OCI-LY7 (cell line): ENCODE data around the gene FHOD3. TPM values are rescaled to one million over a fixed set of nuclear protein-coding genes. Genes with fewer than 3 reads are reported as not detected.

Source experiments
- BruUV-seq: library from RNA; stranded (reverse); fragments of 400-500 nt; replicated peaks from 2 replicates; lab custom pipeline; 2021; lab: Mats Ljungman, UMichigan
- CTCF ChIA-PET: fragments of 300-600 bp; sonication (Branson Sonifier 250); formaldehyde crosslinking; loops from one replicate; lab custom pipeline; 2022; ENCODE audit warnings: antibody characterized with exemption; ENCODE audit not compliant: unreplicated experiment; lab: Charles Lee
- POLR2A ChIA-PET: fragments of 300-600 bp; sonication (Branson Sonifier 250); formaldehyde crosslinking; loops from one replicate; lab custom pipeline; 2022; ENCODE audit warnings: antibody characterized with exemption; lab: Charles Lee
- DNase-seq: peaks from one replicate; pipeline ENCODE4 v3.0.0-alpha.2; 2015; ENCODE audit warnings: low spot score
- H2AFZ ChIP-seq: fragments of 200-600 bp; sonication (generic), shearing (Covaris generic); 2 replicates; pipeline ENCODE4 v1.6.1; 2014; ENCODE audit warnings: mild to moderate bottlenecking, antibody characterized with exemption, low read length, moderate library complexity
- H3K27ac ChIP-seq: fragments of 200-600 bp; sonication (generic); 2 replicates; pipeline ENCODE4 v1.5.1; 2014; ENCODE audit warnings: mixed run types, low read depth, mild to moderate bottlenecking, moderate library complexity, low read length, inconsistent platforms; ENCODE audit not compliant: poor library complexity, severe bottlenecking
- H3K36me3 ChIP-seq: fragments of 200-600 bp; sonication (generic); 2 replicates; pipeline ENCODE4 v1.6.1; 2014; ENCODE audit warnings: mild to moderate bottlenecking, antibody characterized with exemption, low read length, moderate library complexity, mixed read lengths; ENCODE audit not compliant: insufficient read depth
- H3K4me1 ChIP-seq: fragments of 200-600 bp; sonication (generic); 2 replicates; pipeline ENCODE4 v1.5.1; 2014; ENCODE audit warnings: mild to moderate bottlenecking, low read length; ENCODE audit not compliant: insufficient read depth, poor library complexity, severe bottlenecking
- H3K4me2 ChIP-seq: fragments of 200-600 bp; sonication (generic); 2 replicates; pipeline ENCODE4 v1.6.1; 2014; ENCODE audit warnings: mild to moderate bottlenecking, low read length
- H3K4me3 ChIP-seq: fragments of 200-600 bp; sonication (generic); 2 replicates; pipeline ENCODE4 v1.5.1; 2014; ENCODE audit warnings: mild to moderate bottlenecking, low read depth, low read length; ENCODE audit not compliant: poor library complexity, severe bottlenecking
- H3K79me2 ChIP-seq: fragments of 200-600 bp; sonication (generic); 2 replicates; pipeline ENCODE4 v1.6.1; 2016; ENCODE audit warnings: low read depth, mild to moderate bottlenecking, low read length, moderate library complexity, mixed read lengths; ENCODE audit not compliant: insufficient read depth
- H3K9me2 ChIP-seq: fragments of 200-600 bp; sonication (generic); 2 replicates; pipeline ENCODE4 v1.6.1; 2016; ENCODE audit warnings: mild to moderate bottlenecking, low read length, mixed read lengths; ENCODE audit not compliant: insufficient read depth
- H3K9me3 ChIP-seq: fragments of 200-600 bp; sonication (generic); 2 replicates; pipeline ENCODE4 v1.6.1; 2014; ENCODE audit warnings: mild to moderate bottlenecking, mixed run types, low read length, mixed read lengths
- H4K20me1 ChIP-seq: fragments of 200-600 bp; sonication (generic); 2 replicates; pipeline ENCODE4 v1.6.1; 2014; ENCODE audit warnings: mild to moderate bottlenecking, antibody characterized with exemption, low read length, moderate library complexity, mixed read lengths; ENCODE audit not compliant: insufficient read depth
- EZH2phosphoT487 ChIP-seq: fragments of 200-600 bp; sonication (generic); IDR thresholded peaks from 2 replicates; pipeline ENCODE4 v1.6.1; 2018; ENCODE audit warnings: low read depth, borderline replicate concordance, mild to moderate bottlenecking, mixed run types, antibody characterized with exemption, low read length, moderate library complexity, mixed read lengths
- intact Hi-C: fragments of 100-400 bp; cut with micrococcal nuclease; formaldehyde crosslinking; loops from one replicate; pipeline ENCODE4 v1.10.0; 2022; ENCODE audit not compliant: unreplicated experiment
- total RNA-seq, 2 experiments: library from RNA; depleted of rRNA in 1 of 2; stranded (reverse); fragments of >200 nt in 1 of 2; shearing (Covaris generic) in 1 of 2; gene quantifications; 2 replicates each; pipeline ENCODE4 v1.2.3, GENCODE V29; 2014 to 2022
- TF ChIP-seq, protein P1 (sequence below): fragments of 200-600 bp; sonication (generic); conservative IDR thresholded peaks from 2 replicates; pipeline ENCODE4 v1.5.1; 2014; ENCODE audit warnings: mild to moderate bottlenecking, antibody characterized with exemption, low read length, moderate library complexity, mixed read lengths

The FHOD3 gene
- total RNA-seq, 2 experiments from 2014 or later = 0.06 to 2.4 TPM

DNA sequence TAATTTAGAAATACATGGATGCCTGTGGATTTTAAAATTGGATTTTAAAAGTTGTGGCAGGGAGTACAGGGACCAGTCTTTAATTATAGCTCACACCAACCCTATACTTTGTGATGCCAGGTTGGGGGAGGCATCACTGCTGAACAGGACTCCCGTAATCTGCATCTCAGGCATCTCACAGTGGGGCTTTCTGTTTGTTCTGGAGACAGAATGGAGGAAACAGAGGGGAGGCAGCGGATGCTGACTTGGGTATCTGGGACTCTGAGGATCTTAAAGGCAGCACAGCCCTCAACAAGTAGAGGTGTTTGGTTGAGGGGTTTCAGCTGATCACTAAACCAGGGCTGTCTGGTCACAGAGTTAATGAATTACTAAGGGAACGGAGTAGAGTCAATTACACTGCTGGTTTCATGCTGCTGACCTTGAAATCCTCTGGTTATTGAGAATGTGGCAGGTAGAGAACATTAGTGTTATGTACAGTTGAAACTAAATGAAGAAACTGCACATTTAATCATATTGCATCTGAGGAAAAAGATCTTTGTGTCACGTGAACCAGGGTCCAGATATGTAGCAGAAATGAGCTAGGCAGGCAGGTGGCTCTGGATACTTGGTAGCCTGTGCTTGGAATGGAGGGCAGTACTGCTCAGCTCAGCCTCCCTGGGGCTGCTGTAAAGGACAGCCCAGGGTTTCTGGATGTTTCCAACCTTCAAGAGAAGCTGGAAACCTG, 40.3 kb downstream of the FHOD3 start:
- no peaks in the 10 kb centered on the region for H3K36me3 ChIP-seq
- intact Hi-C loops = no loop called here
- H3K9me3 ChIP-seq = no peaks in the 10 kb centered on the region
- H3K79me2 ChIP-seq = no peaks in the 10 kb centered on the region
- no peak overlapping the region for H3K27ac ChIP-seq
- no peak for DNase-seq
- H2AFZ ChIP-seq = no peak overlapping the region
- no TSS peak for BruUV-seq
- TF ChIP-seq, protein P1, sequence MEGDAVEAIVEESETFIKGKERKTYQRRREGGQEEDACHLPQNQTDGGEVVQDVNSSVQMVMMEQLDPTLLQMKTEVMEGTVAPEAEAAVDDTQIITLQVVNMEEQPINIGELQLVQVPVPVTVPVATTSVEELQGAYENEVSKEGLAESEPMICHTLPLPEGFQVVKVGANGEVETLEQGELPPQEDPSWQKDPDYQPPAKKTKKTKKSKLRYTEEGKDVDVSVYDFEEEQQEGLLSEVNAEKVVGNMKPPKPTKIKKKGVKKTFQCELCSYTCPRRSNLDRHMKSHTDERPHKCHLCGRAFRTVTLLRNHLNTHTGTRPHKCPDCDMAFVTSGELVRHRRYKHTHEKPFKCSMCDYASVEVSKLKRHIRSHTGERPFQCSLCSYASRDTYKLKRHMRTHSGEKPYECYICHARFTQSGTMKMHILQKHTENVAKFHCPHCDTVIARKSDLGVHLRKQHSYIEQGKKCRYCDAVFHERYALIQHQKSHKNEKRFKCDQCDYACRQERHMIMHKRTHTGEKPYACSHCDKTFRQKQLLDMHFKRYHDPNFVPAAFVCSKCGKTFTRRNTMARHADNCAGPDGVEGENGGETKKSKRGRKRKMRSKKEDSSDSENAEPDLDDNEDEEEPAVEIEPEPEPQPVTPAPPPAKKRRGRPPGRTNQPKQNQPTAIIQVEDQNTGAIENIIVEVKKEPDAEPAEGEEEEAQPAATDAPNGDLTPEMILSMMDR = no peak
- no peak for TF ChIP-seq EZH2phosphoT487
- no peak overlapping the region for H3K4me2 ChIP-seq
- POLR2A ChIA-PET = no interaction called here
- no peaks in the 10 kb centered on the region for H4K20me1 ChIP-seq
- H3K4me3 ChIP-seq = no peak overlapping the region
- H3K9me2 ChIP-seq = no peaks in the 10 kb centered on the region
- no peaks in the 10 kb centered on the region for H3K4me1 ChIP-seq
- CTCF ChIA-PET = no interaction called here

- Histone ChIP-seq H3K4me3 (no peak overlapping the region), H4K20me1 (no peaks in the 10 kb centered on the region), H3K9me2 (no peaks in the 10 kb centered on the region), H3K4me2 (no peak overlapping the region), H3K79me2 (no peaks in the 10 kb centered on the region), H2AFZ (no peak overlapping the region), H3K4me1 (no peaks in the 10 kb centered on the region), H3K36me3 (no peaks in the 10 kb centered on the region), H3K9me3 (no peaks in the 10 kb centered on the region), H3K27ac (no peak overlapping the region)
- CTCF ChIA-PET = no interaction called here
- no peak for DNase-seq
- POLR2A ChIA-PET = no interaction called here
- no TSS peak for BruUV-seq
- TF ChIP-seq, protein P1 = no peak
- TF ChIP-seq EZH2phosphoT487 = no peak
- intact Hi-C loops = no loop called here
Measured at GRCh38 chr18:36338403-36338933, 41.0 kb downstream of the FHOD3 start.

GRCh38 chr18:36340246-36340645, 42.7 kb downstream of the FHOD3 start:
- no peak overlapping the region for H3K4me3 ChIP-seq
- ChIA-PET POLR2A (no interaction called here), CTCF (no interaction called here)
- no peaks in the 10 kb centered on the region for H3K79me2 ChIP-seq
- no peak for DNase-seq
- no peaks in the 10 kb centered on the region for H3K9me2 ChIP-seq
- H3K27ac ChIP-seq = no peak overlapping the region
- H3K4me2 ChIP-seq = no peak overlapping the region
- no peak overlapping the region for H2AFZ ChIP-seq
- H3K4me1 ChIP-seq = no peaks in the 10 kb centered on the region
- H3K36me3 ChIP-seq = no peaks in the 10 kb centered on the region
- BruUV-seq = no TSS peak
- TF ChIP-seq, protein P1 = no peak
- TF ChIP-seq EZH2phosphoT487 = no peak
- H4K20me1 ChIP-seq = no peaks in the 10 kb centered on the region
- intact Hi-C loops = no loop called here
- no peaks in the 10 kb centered on the region for H3K9me3 ChIP-seq
